Sigmoid colon (tissue), 7 donors: ENCODE results near the gene COL6A2. TPM values are rescaled to one million over a fixed set of nuclear protein-coding genes. Genes with fewer than 3 reads are reported as not detected.

ENCODE experiments used
- DNase-seq: peaks from one replicate; pipeline ENCODE4 v3.0.0-alpha.2; 2019
- H3K27ac ChIP-seq, 4 donors: fragments of 200-600 bp; sonication (generic); one replicate each; pipeline ENCODE4 v1.5.1; 2016 to 2019; ENCODE audit warnings: mild to moderate bottlenecking in 1 of 4
- H3K27me3 ChIP-seq, 3 donors: fragments of 200-600 bp; sonication (generic); one replicate each; pipeline ENCODE4 v1.5.1; 2019; ENCODE audit warnings: mild to moderate bottlenecking in 1 of 3
- H3K36me3 ChIP-seq, 4 donors: fragments of 200-600 bp; sonication (generic); one replicate each; pipeline ENCODE4 v1.5.1; 2016 to 2019
- H3K4me1 ChIP-seq, 4 donors: fragments of 200-600 bp; sonication (generic); one replicate each; pipeline ENCODE4 v1.5.1; 2017 to 2019
- H3K4me3 ChIP-seq, 4 donors: fragments of 200-600 bp; sonication (generic); one replicate each; pipeline ENCODE4 v1.5.1; 2017 to 2019; ENCODE audit warnings: mild to moderate bottlenecking in 2 of 4, moderate library complexity in 1 of 4
- H3K9me3 ChIP-seq, 4 donors: fragments of 200-600 bp in 3 of 4; sonication (generic) in 3 of 4; one replicate each; pipeline versions ENCODE4 v1.5.1 to v1.6.1; 2013 to 2019
- EP300 ChIP-seq, 4 donors: sonication (generic); formaldehyde crosslinking; IDR thresholded peaks; one replicate each; pipeline ENCODE4 v1.6.1; 2017; ENCODE audit warnings: antibody characterized with exemption in 4 of 4
- POLR2A ChIP-seq, 2 donors: fragments of 450-650 bp; IDR thresholded peaks; one replicate each; pipeline ENCODE4 v1.6.1; 2016; ENCODE audit warnings: antibody characterized with exemption in 2 of 2, mild to moderate bottlenecking in 2 of 2, moderate library complexity in 2 of 2
- POLR2AphosphoS5 ChIP-seq, 4 donors: sonication (generic); formaldehyde crosslinking; IDR thresholded peaks; one replicate each; pipeline ENCODE4 v1.6.1; 2017; ENCODE audit warnings: antibody characterized with exemption in 4 of 4
- WGBS, 2 donors: extraction: QIAGEN DNeasy Blood & Tissue Kit; methylation state at CpG; one replicate each; pipeline ENCODE4 v1.1.7; 2013; 5-methylcytosine and 5-hydroxymethylcytosine counted together
- intact Hi-C: fragments of 100-400 bp; cut with DNase I; formaldehyde crosslinking; loops from one replicate; pipeline ENCODE4 v1.15.1; 2023
- polyA plus RNA-seq, 3 donors: library from polyadenylated mRNA; stranded (reverse); fragments of 200-250 nt; gene quantifications; one replicate each; pipeline ENCODE4 v1.2.3, GENCODE V29; 2013
- total RNA-seq, 4 donors: library from RNA; depleted of rRNA; stranded (reverse); fragments of >200 nt; gene quantifications; one replicate each; pipeline ENCODE4 v1.1.0, GENCODE V29; 2016
- TF ChIP-seq, protein P1 (sequence below), 4 experiments: fragments of 450-650 bp in 3 of 4; fragments of 200-600 bp in 1 of 4; IDR thresholded peaks; one replicate each; pipeline ENCODE4 v1.5.1; 2016 to 2019; ENCODE audit warnings: antibody characterized with exemption in 4 of 4, mild to moderate bottlenecking in 3 of 4, moderate library complexity in 2 of 4
- donor health status: healthy with polysubstance abuse.
- donor health status: Bipolar disorder and iron deficiency.
- donor health status: healthy.

Gene COL6A2
- total and polyA plus RNA-seq, 7 donors: 14.3 to 1,745 (median 570) TPM

DNA sequence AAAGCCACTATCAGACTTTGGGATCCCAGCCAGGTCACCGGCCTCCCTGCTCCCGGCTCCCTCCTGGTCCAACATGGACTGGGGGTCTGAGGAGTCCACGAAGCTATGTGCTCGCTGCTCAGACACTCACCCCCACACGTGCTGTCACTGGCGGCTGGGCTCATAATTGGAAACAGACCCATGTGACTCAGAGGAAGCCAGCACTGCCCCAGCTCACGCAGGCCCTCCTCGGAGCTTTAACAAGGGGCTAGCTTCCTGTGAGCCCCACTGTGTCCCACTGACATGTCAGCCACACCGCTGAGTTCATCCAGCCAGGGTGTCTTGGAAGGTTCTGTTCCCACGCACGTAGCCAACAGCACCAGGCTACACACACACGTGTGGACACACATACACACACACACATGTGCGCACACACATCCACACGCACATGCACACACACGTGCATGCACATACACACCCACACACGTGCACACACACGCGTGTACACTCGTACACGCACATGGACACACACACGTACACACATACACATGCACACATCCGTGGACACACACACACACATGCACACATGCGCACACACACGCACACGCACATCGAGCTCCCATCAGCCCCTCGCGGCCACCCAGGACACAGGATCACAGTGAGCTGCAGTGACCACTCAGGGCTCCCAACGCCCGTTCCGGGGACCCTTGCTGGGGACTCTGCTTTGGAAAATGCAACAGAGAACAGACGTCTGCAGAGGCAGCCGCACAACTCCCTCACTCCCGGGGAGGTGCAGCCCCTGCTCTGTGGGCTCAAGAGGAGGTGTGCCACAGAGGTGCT is 18.4 kb upstream of the COL6A2 start:
- Histone ChIP-seq H3K4me3 (no peak overlapping the region), H3K27ac (peak overlapping the region in 2 of 4 donors; percentile 41 to 59), H3K9me3 (no peaks in the 10 kb centered on the region), H3K27me3 (no peaks in the 10 kb centered on the region), H3K4me1 (peaks cover 0 to 48% (median 37%) of the 10 kb centered on the region in 4 donors), H3K36me3 (no peaks in the 10 kb centered on the region)
- peak in 1 of 4 donors; percentile 40 for TF ChIP-seq POLR2AphosphoS5 (IDR thresholded peaks at IDR 0.05)
- no peak for TF ChIP-seq POLR2A (IDR thresholded peaks at IDR 0.05)
- peak; percentile 70 for DNase-seq
- intact Hi-C loops: no loop called here
- WGBS, 2 donors: 78 to 81% methylated on average over 34 of the region's 34 CpGs

- peak; percentile 84 for DNase-seq
- Histone ChIP-seq H3K4me1 (peaks cover 0 to 48% (median 37%) of the 10 kb centered on the region in 4 donors), H3K27me3 (no peaks in the 10 kb centered on the region), H3K9me3 (no peaks in the 10 kb centered on the region), H3K27ac (peak overlapping the region in 3 of 4 donors; percentile 41 to 59 (median 46)), H3K4me3 (no peak overlapping the region), H3K36me3 (no peaks in the 10 kb centered on the region)
- intact Hi-C loops: no loop called here
- WGBS, 2 donors: 57 to 69% methylated on average over 30 of the region's 30 CpGs
- TF ChIP-seq POLR2A (IDR thresholded peaks at IDR 0.05): no peak
- peak in 1 of 4 donors; percentile 10 for TF ChIP-seq POLR2AphosphoS5 (IDR thresholded peaks at IDR 0.05)
Measured at GRCh38 chr21:46080171-46081021, 17.5 kb upstream of the COL6A2 start.

- H3K4me1 ChIP-seq: peaks cover 0 to 48% (median 37%) of the 10 kb centered on the region in 4 donors
- peak overlapping the region in 3 of 4 donors; percentile 41 to 59 (median 46) for H3K27ac ChIP-seq
- DNase-seq: peak; percentile 66
- TF ChIP-seq EP300 (IDR thresholded peaks at IDR 0.05) (no peak), POLR2AphosphoS5 (IDR thresholded peaks at IDR 0.05) (no peak), POLR2A (IDR thresholded peaks at IDR 0.05) (no peak)
- TF ChIP-seq, protein P1, sequence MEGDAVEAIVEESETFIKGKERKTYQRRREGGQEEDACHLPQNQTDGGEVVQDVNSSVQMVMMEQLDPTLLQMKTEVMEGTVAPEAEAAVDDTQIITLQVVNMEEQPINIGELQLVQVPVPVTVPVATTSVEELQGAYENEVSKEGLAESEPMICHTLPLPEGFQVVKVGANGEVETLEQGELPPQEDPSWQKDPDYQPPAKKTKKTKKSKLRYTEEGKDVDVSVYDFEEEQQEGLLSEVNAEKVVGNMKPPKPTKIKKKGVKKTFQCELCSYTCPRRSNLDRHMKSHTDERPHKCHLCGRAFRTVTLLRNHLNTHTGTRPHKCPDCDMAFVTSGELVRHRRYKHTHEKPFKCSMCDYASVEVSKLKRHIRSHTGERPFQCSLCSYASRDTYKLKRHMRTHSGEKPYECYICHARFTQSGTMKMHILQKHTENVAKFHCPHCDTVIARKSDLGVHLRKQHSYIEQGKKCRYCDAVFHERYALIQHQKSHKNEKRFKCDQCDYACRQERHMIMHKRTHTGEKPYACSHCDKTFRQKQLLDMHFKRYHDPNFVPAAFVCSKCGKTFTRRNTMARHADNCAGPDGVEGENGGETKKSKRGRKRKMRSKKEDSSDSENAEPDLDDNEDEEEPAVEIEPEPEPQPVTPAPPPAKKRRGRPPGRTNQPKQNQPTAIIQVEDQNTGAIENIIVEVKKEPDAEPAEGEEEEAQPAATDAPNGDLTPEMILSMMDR (IDR thresholded peaks at IDR 0.05): no peak
- no peaks in the 10 kb centered on the region for H3K36me3 ChIP-seq
- 81 to 86% methylated on average over 39 of the region's 39 CpGs for WGBS, 2 donors
- no peaks in the 10 kb centered on the region for H3K9me3 ChIP-seq
- H3K4me3 ChIP-seq: no peak overlapping the region
- no peaks in the 10 kb centered on the region for H3K27me3 ChIP-seq
- intact Hi-C loops: no loop called here
Measured at GRCh38 chr21:46081022-46081861, 16.7 kb upstream of the COL6A2 start.

DNA sequence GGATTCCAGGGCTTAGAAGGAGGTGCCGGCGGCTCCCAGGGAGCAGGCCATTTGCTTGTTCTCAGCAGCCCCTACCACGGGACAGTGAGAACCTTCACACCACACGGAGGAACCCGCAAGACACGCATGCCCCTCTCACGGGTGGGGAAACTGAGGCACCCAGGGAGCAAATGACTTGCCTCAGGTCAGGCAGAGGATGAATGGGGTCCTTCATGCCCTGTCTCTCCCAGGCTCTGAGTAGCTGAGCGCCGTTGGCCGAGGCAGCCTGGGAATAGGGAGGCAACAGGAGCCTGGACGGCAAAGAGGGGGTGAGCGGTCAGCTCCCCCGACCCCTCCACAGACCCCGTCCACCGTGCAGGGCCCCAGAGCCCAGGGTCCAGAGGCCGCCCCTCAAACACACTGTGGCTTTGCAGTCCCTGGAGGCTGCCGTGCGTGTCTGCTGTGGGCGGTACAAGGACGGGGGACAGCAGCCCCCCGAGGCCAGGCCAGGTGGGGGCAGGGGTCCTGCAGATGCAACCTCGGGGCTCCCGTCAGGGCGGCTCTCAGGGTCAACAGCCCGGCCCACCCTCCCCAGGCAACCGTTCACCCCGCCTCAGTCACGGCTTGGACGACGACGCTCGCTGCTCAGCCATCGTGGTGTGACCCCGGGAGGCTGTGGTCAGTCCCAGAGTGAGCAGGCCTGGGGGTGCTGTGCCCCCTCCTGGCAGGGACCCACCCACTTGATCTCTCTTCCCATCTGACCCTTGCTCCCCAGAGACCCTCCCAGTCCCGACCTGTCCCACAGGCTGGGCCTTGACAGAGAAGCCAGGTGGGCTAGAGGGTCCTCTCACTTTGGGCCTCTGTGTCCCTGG is 15.8 kb upstream of the COL6A2 start:
- Histone ChIP-seq H3K27me3 (no peaks in the 10 kb centered on the region), H3K4me1 (peaks cover 0 to 48% (median 37%) of the 10 kb centered on the region in 4 donors), H3K36me3 (no peaks in the 10 kb centered on the region), H3K9me3 (no peaks in the 10 kb centered on the region), H3K27ac (peak overlapping the region in 2 of 4 donors; percentile 41 to 59), H3K4me3 (no peak overlapping the region)
- WGBS, 2 donors: 81 to 87% methylated on average over 35 of the region's 35 CpGs
- TF ChIP-seq POLR2AphosphoS5 (IDR thresholded peaks at IDR 0.05) (no peak), EP300 (IDR thresholded peaks at IDR 0.05) (no peak), POLR2A (IDR thresholded peaks at IDR 0.05) (no peak)
- TF ChIP-seq, protein P1 (IDR thresholded peaks at IDR 0.05): no peak
- intact Hi-C loops: no loop called here
- DNase-seq: peak; percentile 53

- DNase-seq: no peak
Measured at GRCh38 chr21:46082713-46082962, 15.3 kb upstream of the COL6A2 start.

More at GRCh38 chr21:46082713-46082962, 15.3 kb upstream of the COL6A2 start:
- no peak for TF ChIP-seq POLR2A (IDR thresholded peaks at IDR 0.05)
- TF ChIP-seq, protein P1 (IDR thresholded peaks at IDR 0.05): no peak
- TF ChIP-seq POLR2AphosphoS5 (IDR thresholded peaks at IDR 0.05): no peak
- no peak for TF ChIP-seq EP300 (IDR thresholded peaks at IDR 0.05)
- peaks cover 0 to 48% (median 37%) of the 10 kb centered on the region in 4 donors for H3K4me1 ChIP-seq
- no peaks in the 10 kb centered on the region for H3K27me3 ChIP-seq
- WGBS, 2 donors: 80 to 89% methylated on average over 5 of the region's 5 CpGs
- H3K36me3 ChIP-seq: no peaks in the 10 kb centered on the region
- no peak overlapping the region for H3K4me3 ChIP-seq
- intact Hi-C loops: no loop called here
- peak overlapping the region in 1 of 4 donors; percentile 55 for H3K27ac ChIP-seq
- no peaks in the 10 kb centered on the region for H3K9me3 ChIP-seq
